ENCODE results near the gene TBCK.

DNA sequence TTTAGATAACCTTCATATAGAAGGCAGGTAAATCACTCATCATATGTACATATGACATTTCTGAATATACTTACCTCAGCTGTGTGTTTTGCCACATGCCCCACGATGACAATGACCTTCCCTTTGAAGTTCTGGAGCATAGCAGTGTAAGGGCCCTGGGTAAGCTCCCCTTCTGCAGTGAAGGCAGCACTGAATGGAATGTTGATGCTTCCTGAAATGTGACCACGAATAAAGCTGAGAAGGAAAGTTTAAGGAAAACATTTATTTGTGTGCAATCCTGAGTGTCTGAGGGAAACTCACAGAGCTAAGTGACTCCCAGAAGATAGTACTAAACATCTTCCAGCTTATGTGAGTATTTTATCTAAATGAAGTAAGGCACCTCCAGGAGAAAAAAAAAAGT lies 220.6 kb downstream of the TBCK start:
- TF ChIP-seq EZH2 (IDR thresholded peaks at IDR 0.05; ENCODE audit: borderline replicate concordance, low read depth, low read length, poor library complexity, severe bottlenecking), result no peak
- TF ChIP-seq, protein P1, sequence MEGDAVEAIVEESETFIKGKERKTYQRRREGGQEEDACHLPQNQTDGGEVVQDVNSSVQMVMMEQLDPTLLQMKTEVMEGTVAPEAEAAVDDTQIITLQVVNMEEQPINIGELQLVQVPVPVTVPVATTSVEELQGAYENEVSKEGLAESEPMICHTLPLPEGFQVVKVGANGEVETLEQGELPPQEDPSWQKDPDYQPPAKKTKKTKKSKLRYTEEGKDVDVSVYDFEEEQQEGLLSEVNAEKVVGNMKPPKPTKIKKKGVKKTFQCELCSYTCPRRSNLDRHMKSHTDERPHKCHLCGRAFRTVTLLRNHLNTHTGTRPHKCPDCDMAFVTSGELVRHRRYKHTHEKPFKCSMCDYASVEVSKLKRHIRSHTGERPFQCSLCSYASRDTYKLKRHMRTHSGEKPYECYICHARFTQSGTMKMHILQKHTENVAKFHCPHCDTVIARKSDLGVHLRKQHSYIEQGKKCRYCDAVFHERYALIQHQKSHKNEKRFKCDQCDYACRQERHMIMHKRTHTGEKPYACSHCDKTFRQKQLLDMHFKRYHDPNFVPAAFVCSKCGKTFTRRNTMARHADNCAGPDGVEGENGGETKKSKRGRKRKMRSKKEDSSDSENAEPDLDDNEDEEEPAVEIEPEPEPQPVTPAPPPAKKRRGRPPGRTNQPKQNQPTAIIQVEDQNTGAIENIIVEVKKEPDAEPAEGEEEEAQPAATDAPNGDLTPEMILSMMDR (conservative IDR thresholded peaks at IDR 0.05; ENCODE audit: low read depth, low read length), result no peak

Measured in A673 (cell line).